ENCODE data around the gene CYP27A1. TPM values are rescaled to one million over a fixed set of nuclear protein-coding genes. Genes with fewer than 3 reads are reported as not detected.
A peak's percentile ranks its signal among the peaks of the same experiment; 100 is the strongest.

CYP27A1 gene
- 263 TPM for total RNA-seq

DNA sequence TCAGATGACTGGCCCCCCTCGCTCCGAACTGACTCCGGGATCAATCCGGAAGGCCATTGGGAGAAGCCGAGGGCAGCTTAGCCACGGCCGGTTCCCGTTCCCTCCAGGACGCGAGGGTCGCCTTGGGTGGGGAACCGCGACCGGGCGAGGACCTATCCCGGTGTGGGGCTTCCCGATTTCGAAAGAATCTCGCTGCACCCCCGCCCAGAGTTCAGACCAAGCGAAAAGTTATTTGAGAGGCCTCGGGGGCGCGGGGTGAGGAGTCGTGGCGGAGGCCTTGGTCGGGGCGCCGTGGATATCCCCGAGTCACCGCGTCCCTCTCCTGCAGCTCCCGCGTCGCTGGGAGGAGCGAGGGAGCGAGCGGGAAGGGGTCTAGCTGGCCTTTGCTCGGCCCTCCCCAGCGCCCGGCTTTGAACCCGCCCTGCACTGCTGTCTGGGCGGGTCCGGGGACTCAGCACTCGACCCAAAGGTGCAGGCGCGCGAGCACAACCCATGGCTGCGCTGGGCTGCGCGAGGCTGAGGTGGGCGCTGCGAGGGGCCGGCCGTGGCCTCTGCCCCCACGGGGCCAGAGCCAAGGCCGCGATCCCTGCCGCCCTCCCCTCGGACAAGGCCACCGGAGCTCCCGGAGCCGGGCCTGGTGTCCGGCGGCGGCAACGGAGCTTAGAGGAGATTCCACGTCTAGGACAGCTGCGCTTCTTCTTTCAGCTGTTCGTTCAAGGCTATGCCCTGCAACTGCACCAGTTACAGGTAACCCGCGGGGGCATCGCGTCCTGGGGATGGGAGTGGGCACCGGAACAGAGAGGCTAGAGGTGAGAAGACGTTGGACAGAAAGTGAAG is at the start of gene CYP27A1:
Gene CYP27A1 (plus strand): TSS at position 457 of the 837 bp plus-strand sequence. CDS start 36 bp downstream, at position 493.
- ATAC-seq (peak; percentile 93), DNase-seq (ENCODE audit: low spot score) (peak; percentile 90)

DNA sequence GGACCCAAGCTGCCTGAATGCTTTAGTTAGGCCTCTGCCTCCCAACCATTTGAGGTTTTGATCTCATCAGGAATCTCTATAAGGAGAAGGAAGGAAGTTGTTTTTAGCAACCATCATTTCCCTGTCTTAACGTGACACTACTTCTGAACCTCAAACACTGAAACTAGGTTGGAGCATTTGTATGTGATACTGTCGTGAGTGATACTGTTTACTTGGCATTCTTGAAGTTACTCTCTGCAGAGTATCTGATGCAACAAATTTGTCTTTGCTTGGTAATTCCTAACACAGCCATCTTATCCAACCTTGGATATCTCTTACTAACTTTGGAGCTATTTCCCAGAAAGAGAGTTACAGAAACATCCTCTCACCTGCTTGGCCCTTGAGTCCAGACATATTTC is 49.2 kb upstream of the CYP27A1 start:
- no peak for DNase-seq (ENCODE audit: low spot score)
- peak; percentile 14 for ATAC-seq

DNA sequence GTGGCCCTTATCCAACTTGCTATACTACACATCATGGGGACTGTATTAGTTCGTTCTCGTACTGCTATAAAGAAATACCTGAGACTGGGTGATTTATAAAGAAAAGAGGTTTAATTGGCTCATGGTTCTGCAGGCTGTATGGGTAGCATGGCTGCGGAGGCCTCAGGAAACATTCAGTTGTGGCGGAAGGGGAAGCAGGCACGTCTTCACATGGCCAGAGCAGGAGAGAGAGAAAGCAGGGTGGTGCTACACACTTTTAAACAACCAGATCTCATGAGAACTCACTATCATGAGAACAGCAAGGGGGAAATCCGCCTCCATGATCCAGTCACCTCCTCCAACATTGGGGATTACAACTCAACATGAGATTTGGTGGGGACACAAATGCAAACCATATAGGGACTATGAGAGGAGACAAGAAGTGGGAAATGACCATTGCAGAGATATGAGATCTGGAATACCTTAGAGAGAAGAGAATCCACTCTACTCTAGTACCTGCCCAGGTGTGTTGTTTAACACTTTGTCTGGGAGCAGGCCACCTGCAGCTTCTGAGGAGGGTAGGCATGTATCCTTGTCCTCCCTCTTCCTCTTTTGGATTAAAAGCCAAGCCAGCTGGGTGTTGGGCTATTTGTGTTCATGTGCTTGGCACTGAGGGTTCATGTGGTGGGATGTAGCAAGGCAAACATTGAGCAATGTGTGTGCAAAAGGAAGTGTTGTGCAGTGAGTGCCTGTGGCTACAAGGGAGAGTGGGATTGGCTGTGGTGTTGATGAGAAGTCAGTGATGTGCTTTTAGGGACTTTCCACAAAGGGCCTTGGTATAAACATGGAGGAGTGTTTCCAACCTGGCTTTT is 48.6 kb upstream of the CYP27A1 start:
- ATAC-seq (peak; percentile 67), DNase-seq (ENCODE audit: low spot score) (peak; percentile 82)

DNA sequence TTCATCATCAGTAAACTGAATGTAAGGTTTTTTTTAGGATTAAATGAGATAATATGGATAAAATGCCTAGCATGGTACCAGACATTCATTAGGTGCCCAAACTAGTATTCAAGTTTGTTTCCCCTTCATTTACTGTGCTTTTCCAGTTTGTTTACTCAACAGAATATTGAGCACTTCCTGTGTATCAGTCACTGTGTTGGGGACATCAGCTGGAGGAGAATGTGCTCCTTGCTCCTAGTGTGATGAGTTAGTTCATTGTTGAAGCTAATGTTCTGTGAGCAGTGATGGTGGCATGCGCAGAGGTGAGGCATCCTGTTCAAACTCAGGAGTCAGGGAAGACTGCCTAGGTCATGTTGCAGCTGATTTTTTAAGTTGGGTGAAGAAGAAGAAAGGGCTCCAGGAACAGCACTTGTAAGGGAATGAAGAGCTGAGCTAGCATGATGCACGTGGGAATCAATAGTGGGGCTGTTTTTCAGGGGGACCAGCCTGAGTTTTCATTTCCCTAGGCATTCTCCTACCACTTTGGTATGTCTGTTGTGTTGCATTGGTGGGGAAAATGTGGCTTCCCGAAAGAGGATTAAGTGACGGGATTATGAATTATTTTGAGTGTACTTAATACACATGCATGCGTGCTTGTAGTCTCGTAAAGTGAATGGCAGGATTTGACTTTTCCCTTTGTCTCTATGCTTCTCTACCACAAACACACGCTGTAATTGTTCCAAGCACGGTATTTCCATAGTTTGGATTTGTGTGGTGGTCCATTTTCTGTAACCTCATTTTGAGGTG is 47.6 kb upstream of the CYP27A1 start:
- DNase-seq (ENCODE audit: low spot score) (no peak), ATAC-seq (no peak)

DNA sequence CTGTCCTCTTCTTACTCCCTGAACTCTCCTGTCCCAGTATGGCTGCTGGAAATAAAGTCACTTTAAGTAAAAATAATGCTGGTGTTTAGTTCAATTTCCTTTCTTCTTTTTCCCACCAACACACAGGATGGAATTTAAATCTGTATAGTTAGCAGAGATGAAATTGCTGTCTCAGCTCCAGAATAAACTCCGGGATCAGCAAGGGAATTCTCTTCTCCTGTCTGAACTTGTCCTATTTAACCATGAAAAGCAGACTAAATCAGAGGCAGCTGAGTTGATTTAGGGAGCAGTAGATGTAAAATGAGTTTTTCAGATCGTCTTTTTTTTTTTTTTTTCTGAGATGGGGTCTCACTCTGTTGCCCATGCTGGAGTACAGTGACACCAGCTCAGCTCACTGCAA is 45.4 kb upstream of the CYP27A1 start:
- DNase-seq (ENCODE audit: low spot score) (no peak), ATAC-seq (no peak)

DNA sequence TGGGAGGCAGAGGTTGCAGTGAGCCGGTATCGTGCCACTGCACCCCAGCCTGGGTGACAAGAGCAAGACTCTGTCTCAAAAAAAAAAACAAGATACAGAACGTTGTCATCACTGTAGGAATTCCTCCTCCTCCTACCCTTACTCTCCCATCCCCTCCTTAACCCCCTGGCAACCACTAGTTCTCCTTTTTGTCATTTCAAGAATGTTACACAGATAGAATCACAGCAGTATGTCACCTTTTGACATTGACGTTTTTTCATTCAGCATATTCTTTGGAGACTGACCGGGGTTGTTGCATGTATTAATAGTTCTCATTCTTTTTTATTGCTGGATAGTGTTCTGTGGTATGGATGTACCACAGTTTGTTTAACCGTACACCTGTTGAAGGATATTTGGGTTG is 38.9 kb upstream of the CYP27A1 start:
- DNase-seq (ENCODE audit: low spot score), result no peak
- no peak for ATAC-seq

DNA sequence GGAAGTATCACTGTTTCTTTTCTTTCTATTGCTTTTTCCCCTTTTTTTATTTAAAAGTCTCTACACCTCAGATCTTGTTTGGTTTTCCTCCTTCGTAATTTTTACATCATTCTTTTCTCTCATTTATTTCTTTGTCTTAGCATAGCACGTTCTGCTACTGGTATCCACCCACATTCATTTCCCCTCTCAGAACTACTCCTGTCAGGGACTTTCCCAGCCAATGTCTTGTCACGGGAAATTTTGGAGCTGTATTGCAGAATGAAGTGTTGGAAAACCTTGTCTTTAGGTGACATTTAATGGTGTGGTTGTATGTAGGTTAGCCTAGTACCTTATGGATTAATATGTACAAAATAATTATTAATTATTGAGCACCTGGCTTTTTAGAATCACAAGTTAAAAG is 37.3 kb upstream of the CYP27A1 start:
- ATAC-seq, result no peak

DNA sequence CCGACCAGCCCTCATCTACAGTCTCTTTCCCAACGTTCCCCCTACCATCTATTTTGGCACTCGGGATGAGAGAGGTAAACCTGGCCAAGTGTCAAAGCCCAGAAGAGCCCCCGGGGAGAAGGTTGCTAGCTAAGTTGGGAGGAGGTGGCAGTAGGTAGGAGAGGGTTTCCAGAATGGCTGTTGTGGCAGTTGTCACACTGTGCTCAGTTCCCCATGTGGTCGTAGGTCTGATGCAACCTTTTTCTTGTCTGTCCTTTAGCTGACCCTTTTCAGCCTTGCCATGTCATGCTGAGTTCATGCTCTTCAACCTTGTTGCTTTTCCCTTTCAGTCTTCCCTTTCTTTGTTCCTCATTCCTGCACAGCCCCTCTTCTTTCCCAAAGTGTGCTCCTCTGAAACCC is 36.8 kb upstream of the CYP27A1 start:
- ATAC-seq, result peak; percentile 70
- DNase-seq (ENCODE audit: low spot score), result no peak

More for the DNA sequence above, 37.3 kb upstream of the CYP27A1 start:
- no peak for DNase-seq (ENCODE audit: low spot score)

DNA sequence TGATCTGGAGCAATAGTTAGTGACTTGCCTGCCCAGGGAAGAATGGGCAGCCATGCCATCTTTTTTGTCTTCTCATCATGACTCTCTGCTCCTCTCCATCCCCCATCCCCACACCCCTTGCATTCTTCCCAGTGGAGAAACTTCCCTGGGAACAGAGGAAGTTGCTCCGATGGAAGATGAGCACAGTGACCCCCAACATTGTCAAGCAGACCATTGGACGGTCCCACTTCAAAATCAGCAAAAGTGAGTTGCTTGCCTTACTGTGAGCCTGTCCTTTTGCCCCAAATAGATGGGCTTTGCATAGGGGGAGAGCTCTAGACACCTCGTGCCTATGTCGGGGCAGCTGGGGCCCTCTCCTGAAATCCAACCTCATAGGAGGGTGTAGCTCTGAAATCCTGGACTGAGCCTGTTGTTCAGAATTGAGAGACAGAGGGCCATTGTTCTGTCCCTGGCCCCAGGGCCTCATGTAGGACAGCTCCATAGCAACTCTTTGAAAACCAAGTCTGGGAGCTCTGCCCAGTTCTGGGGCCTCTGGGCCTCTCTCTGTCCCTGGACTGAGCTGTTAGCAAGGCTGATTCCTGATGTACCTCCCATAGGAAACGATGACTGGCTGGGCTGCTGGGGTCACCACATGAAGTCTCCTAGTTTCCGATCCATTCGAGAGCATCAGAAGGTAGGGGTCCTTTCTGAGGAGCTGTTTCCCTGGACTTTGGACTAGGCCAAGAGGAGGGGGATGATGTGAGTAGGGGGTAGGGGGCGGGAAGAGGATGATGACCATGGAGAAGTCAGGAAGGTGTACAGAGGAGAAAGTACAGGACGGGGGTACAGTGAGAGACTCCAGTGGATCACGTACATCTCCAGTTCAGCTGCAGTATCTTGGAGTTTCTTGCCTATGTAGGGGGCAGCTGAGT is 36.1 kb upstream of the CYP27A1 start:
- no peak for DNase-seq (ENCODE audit: low spot score)

DNA sequence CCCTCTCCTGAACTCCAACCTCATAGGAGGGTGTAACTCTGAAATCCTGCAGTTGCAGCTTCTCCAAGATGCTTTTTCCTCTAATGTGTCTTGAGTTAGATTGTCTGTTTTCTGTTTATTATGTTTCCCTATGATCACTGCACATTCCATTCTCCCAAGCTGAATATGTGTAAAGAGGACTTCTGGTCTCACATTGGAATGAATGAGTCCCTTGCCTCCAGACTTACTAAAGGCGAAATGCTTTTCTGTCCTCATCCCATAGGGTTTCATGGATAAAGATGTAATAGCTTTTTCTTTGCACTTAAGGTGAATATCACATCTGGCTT is 35.5 kb upstream of the CYP27A1 start:
- DNase-seq (ENCODE audit: low spot score) (no peak), ATAC-seq (no peak)

More for the DNA sequence above, 36.1 kb upstream of the CYP27A1 start:
- ATAC-seq, result peak; percentile 66

DNA sequence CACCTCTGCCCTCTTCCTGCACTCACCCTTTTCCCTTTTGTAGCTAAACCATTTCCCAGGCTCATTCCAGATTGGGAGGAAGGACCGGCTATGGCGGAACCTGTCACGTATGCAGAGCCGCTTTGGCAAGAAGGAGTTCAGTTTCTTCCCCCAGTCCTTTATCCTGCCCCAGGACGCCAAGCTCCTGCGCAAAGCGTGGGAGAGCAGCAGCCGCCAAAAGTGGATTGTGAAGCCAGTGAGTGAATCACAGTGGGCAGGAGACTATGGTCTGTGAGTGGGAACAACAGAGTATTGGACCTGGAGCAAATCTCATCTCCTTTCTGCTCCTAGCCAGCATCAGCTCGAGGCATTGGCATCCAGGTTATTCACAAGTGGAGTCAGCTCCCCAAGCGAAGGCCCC is 35.0 kb upstream of the CYP27A1 start:
- DNase-seq (ENCODE audit: low spot score) (no peak), ATAC-seq (no peak)

DNA sequence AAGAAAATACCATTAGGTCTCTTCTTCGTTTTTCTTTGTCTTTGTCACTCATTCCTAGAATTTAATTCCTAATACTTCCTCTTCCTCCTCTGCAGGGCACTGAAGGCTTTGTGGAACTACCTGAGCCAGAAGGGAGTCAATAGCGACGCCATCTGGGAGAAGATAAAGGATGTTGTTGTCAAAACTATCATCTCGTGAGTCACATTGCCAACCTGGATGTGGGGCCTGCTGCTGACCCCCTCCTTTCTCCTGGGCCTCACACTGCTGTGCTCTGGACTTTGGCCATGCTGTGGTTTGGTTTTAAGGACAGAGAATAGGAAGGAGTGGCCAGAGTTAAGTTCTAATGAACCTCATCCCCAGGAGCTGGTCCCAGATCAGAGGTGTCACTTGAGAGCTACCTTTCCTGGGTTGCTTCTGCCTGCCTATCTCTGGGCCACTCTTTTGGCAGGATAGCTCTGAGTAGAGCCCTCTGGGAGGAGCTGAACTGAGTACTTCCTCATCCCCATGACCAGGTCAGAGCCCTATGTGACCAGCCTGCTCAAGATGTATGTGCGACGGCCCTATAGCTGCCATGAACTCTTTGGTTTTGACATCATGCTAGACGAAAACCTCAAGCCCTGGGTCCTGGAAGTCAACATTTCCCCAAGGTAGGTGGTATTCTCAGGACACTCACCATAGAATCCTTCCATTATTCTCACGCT is 33.1 kb upstream of the CYP27A1 start:
- no peak for ATAC-seq
- no peak for DNase-seq (ENCODE audit: low spot score)

DNA sequence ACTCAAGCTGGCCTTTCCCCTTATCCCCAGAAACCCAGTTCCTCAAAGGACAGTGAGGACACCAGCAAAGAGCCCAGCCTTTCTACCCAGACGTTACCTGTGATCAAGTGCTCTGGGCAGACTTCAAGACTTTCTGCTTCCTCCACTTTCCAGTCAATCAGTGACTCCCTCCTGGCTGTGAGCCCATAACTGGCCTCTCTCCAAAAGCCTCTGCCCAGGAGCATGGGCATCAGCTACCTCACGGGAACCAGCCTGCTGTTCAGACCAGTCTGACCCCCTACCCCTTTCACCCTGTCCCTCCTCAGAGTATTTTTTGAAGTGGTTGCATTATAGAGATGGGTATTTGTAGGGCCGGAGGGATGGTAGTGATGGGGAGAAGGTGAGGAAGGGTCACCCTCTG is 27.7 kb upstream of the CYP27A1 start:
- DNase-seq (ENCODE audit: low spot score) (peak; percentile 84), ATAC-seq (peak; percentile 41)

DNA sequence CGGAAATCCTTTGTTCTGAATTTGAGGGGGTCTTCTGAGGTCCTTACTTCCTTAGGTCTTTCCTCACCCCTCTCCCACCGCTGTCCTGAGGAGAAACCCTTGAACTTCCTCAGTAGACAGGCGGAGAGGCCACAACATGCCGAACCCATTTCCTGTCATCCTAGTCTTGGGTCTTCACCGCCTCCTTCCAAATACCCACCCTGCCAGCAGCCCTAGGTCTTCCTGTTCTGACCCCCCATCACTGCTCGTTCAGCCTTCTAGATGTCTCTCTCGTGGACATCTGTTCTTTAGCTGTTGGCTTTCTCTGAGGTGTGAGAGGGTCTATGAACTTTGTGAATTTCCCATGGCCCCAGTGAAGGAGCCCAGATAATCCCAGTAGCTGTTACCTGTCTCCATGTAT is 27.2 kb upstream of the CYP27A1 start:
- ATAC-seq (no peak), DNase-seq (ENCODE audit: low spot score) (no peak)

DNA sequence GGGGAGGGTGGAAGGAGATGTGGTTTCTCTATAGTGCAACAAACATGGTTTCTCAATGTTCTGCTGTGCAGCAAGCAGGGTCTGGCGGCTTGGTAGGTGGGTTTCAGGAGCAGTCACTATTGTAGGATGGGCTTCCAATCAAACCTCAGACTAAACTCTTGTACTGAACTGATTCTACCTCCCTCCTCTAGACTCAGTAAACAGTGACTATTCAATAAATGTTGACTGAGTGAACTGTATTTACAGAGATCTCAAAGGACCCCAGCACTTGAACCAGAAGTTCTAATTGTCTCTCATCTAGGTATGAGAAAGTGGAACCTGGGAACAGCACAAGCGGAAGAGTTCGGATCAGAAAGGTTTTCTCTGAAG is 26.8 kb upstream of the CYP27A1 start:
- peak; percentile 51 for ATAC-seq

DNA sequence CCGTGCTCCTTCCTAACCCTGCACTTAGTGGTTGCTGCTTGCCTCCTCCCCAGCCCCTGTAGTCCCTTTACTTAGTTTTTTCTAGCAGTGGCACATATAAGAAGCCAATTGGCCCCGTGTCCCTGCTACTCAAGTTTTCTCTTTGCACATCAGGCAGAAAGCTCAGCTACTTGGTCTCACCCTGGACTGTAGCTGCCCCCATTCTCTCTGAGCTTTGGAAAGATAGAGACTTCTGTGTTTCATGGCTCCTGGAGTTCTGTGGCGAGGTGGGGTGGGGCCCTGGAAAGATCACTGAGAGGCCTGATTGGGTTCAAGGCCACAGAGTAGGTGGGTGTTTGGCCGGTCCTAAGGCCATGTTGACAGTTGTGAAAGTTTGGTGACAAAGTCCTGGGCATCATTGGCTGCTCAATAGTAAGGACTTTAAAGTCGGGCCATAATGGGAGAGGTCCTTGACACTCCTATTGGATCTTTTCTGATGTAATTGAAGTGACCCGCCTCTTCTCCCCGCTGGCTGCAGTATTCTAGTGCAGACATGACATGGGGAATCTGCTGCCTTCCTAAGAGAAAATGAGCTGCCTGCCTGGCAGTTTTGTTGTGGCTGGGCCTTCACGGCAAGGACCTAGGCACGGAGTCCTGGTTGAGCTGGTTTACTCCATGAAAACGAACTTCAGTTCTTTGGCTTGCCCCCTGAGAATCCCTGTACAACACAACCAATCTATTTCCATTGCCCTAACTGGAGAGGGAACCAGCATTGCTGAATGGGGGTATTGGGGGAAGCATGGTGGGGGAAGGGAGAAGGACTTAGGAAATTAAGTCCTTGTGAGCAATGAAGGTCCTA is 26.2 kb upstream of the CYP27A1 start:
- peak; percentile 82 for ATAC-seq
- DNase-seq (ENCODE audit: low spot score), result peak; percentile 93

More for the DNA sequence above, 26.8 kb upstream of the CYP27A1 start:
- DNase-seq (ENCODE audit: low spot score), result no peak

DNA sequence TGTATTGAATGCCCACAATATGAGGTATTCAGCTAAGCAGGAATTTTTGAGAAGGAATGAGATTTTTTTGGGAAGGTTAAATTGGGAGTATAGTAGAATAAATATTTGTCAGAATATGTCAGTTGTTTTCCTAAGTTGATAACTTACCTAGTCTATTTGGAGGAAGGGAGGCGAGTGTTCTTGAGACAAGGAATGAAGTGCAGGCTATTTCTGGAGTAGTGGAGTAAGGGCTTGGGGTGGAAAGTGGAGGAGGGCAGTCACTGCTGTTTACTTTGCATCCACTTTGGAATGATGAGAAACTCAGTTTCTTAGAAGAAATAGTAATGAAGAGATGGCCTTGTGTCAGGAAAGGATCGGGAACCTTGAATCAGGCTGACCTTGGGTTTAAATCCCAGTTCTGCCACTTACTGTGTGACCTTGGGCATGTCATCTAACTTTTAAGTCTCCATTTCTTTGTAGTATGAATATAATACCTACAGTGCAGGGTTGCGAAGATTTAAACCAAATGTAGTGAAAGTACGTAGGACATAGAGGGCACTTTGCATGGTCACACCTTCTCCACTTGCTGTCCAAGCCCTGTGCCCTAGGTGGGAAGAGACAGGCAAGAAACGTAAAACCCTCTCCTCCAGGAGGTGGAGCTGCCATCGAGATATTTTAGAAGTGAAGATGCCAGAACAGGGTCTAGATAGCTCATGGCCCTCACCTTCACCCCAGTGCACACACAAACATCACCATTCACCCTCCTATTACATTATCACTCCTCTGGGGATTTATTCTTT is 25.2 kb upstream of the CYP27A1 start:
- DNase-seq (ENCODE audit: low spot score), result no peak
- ATAC-seq, result peak; percentile 6

DNA sequence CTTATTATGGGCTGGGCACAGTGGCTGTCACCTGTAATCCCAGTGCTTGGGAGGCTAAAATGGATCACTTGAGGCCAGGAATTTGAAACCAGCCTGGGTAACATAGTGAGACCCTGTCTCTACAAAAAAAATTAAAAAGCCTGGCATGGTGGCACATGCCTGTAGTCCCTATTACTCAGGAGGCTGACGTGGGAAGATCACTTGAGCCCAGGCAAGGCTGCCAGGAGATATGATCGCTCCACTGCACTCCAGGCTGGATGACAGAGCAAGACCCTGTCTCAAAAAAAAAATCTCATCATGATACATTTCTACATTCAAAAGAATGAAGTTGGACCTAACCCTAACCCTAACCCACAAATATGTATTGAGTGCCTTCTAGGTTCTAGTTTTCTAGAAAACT is 20.2 kb upstream of the CYP27A1 start:
- no peak for ATAC-seq
- DNase-seq (ENCODE audit: low spot score), result no peak

All from left lobe of liver (tissue), 2 donors.